CD4-positive, alpha-beta T cell treated with Interleukin-4 for 4 hours (primary cell): ENCODE measurements around the gene MMAB.

Experiments
- DNase-seq: peaks from one replicate; pipeline ENCODE4 v3.0.0-alpha.2; 2020

Gene MMAB

GRCh38 chr12:109581856-109582255 lies 8.6 kb upstream of the MMAB start:
- DNase-seq = no peak

- no peak for DNase-seq
These were observed 8.0 kb upstream of the MMAB start for GRCh38 chr12:109581334-109581691.

- no peak for DNase-seq
These were observed 7.5 kb upstream of the MMAB start for GRCh38 chr12:109580684-109581333.

- DNase-seq = no peak
These were observed 7.0 kb upstream of the MMAB start for GRCh38 chr12:109580272-109580671.

GRCh38 chr12:109579639-109580038 lies 6.3 kb upstream of the MMAB start:
- DNase-seq = no peak

- no peak for DNase-seq
These were observed 5.1 kb upstream of the MMAB start for GRCh38 chr12:109578330-109578927.

- DNase-seq = no peak
These were observed 4.0 kb upstream of the MMAB start for GRCh38 chr12:109577311-109577710.

- DNase-seq = no peak
These were observed 2.4 kb upstream of the MMAB start for GRCh38 chr12:109575683-109576082.

GRCh38 chr12:109573914-109574244 lies 575 bp upstream of the MMAB start:
- no peak for DNase-seq

- no peak for DNase-seq
These were observed 828 bp downstream of the MMAB start for GRCh38 chr12:109572506-109572845.

- no peak for DNase-seq
These were observed 1.4 kb downstream of the MMAB start for GRCh38 chr12:109571773-109572505.

- DNase-seq = no peak
These were observed 4.8 kb downstream of the MMAB start for GRCh38 chr12:109568486-109568885.

- DNase-seq = no peak
These were observed 5.3 kb downstream of the MMAB start for GRCh38 chr12:109567967-109568366.

GRCh38 chr12:109567296-109567695 lies 6.0 kb downstream of the MMAB start:
- DNase-seq = no peak

GRCh38 chr12:109566424-109566823 lies 6.9 kb downstream of the MMAB start:
- DNase-seq = no peak

- no peak for DNase-seq
These were observed 9.7 kb downstream of the MMAB start for GRCh38 chr12:109563291-109564284.

- DNase-seq = no peak
These were observed 10.4 kb downstream of the MMAB start for GRCh38 chr12:109562871-109563270.

- no peak for DNase-seq
These were observed 11.6 kb downstream of the MMAB start for GRCh38 chr12:109561711-109562030.

GRCh38 chr12:109560867-109561710 lies 12.2 kb downstream of the MMAB start:
- no peak for DNase-seq

- no peak for DNase-seq
These were observed 13.7 kb downstream of the MMAB start for GRCh38 chr12:109559601-109560000.

- no peak for DNase-seq
These were observed 14.2 kb downstream of the MMAB start for GRCh38 chr12:109559200-109559505.

GRCh38 chr12:109558374-109559199 lies 14.7 kb downstream of the MMAB start:
- DNase-seq = no peak
